Skin epidermis (tissue), 12 donors: ENCODE results near the gene CHKB.
A peak's percentile ranks its signal among the peaks of the same experiment; 100 is the strongest.

Source experiments
- H3K27ac ChIP-seq, 21 experiments: fragments of 200-600 bp; sonication (generic) in 11 of 21; one replicate each; pipeline ENCODE4 v1.5.0; 2020; ENCODE audit warnings: mild to moderate bottlenecking in 3 of 21, inconsistent platforms in 2 of 21, moderate library complexity in 2 of 21
- H3K4me3 ChIP-seq, 7 experiments: fragments of 200-600 bp; sonication (generic) in 2 of 7; one replicate each; pipeline ENCODE4 v1.5.0; 2020; ENCODE audit warnings: inconsistent platforms in 2 of 7, mild to moderate bottlenecking in 2 of 7, moderate library complexity in 1 of 7

The CHKB gene

GRCh38 chr22:50562523-50563412 is 19.9 kb downstream of the CHKB start, which contains the start of gene SYCE3:
SYCE3 (minus strand) TSS chr22:50562919; CDS start chr22:50556405, 6,514 bp downstream.
- Histone ChIP-seq H3K27ac (peak within 1 kb of the TSS in 19 of 21 experiments; percentile 34 to 92 (median 77)), H3K4me3 (peak within 1 kb of the TSS; percentile 47 to 64 (median 52))

GRCh38 chr22:50561401-50562358 is 21.0 kb downstream of the CHKB start:
- Histone ChIP-seq H3K27ac (peak overlapping the region in 2 of 21 experiments; percentile 43 to 53), H3K4me3 (no peak overlapping the region)

- H3K27ac ChIP-seq, result peak overlapping the region in 6 of 21 experiments; percentile 24 to 63 (median 40)
- no peak overlapping the region for H3K4me3 ChIP-seq
Measured at GRCh38 chr22:50560034-50560433, 22.6 kb downstream of the CHKB start.

GRCh38 chr22:50556703-50557102 is 25.9 kb downstream of the CHKB start:
- no peak overlapping the region for H3K4me3 ChIP-seq
- H3K27ac ChIP-seq, result no peak overlapping the region

- H3K27ac ChIP-seq, result no peak overlapping the region
Measured at GRCh38 chr22:50553310-50553709, 29.3 kb downstream of the CHKB start.

GRCh38 chr22:50551160-50551752 is 31.4 kb downstream of the CHKB start:
- Histone ChIP-seq H3K27ac (no peak overlapping the region), H3K4me3 (no peak overlapping the region)

More at GRCh38 chr22:50553310-50553709, 29.3 kb downstream of the CHKB start:
- H3K4me3 ChIP-seq, result no peak overlapping the region

- H3K4me3 ChIP-seq, result no peak overlapping the region
- H3K27ac ChIP-seq, result no peak overlapping the region
Measured at GRCh38 chr22:50550395-50550794, 32.3 kb downstream of the CHKB start.

- peak overlapping the region in 19 of 21 experiments; percentile 13 to 100 (median 75) for H3K27ac ChIP-seq
- H3K4me3 ChIP-seq, result peak overlapping the region; percentile 2 to 41 (median 30)
Measured at GRCh38 chr22:50548921-50549790, 33.5 kb downstream of the CHKB start.

GRCh38 chr22:50548040-50548920 is 34.4 kb downstream of the CHKB start:
- Histone ChIP-seq H3K27ac (peak overlapping the region in 19 of 21 experiments; percentile 13 to 100 (median 75)), H3K4me3 (peak overlapping the region; percentile 2 to 41 (median 30))

GRCh38 chr22:50547263-50547985 is 35.2 kb downstream of the CHKB start:
- peak overlapping the region in 13 of 21 experiments; percentile 30 to 100 (median 89) for H3K27ac ChIP-seq

GRCh38 chr22:50546326-50547262 is 36.1 kb downstream of the CHKB start:
- Histone ChIP-seq H3K27ac (peak overlapping the region in 16 of 21 experiments; percentile 30 to 100 (median 92)), H3K4me3 (peak overlapping the region in 6 of 7 experiments; percentile 2 to 35 (median 10))

More at GRCh38 chr22:50547263-50547985, 35.2 kb downstream of the CHKB start:
- H3K4me3 ChIP-seq, result peak overlapping the region in 6 of 7 experiments; percentile 2 to 35 (median 10)

- Histone ChIP-seq H3K27ac (peak within 1 kb of the TSS; percentile 32 to 100 (median 94)), H3K4me3 (peak within 1 kb of the TSS in 4 of 7 experiments; percentile 4 to 36 (median 26))
Measured at GRCh38 chr22:50545522-50546325, 36.9 kb downstream of the CHKB start, which contains the start of gene KLHDC7B. KLHDC7B (plus strand) TSS chr22:50545899; CDS start chr22:50546244, 345 bp downstream.

GRCh38 chr22:50544746-50545253 is 37.8 kb downstream of the CHKB start:
- H3K4me3 ChIP-seq, result peak overlapping the region in 6 of 7 experiments; percentile 5 to 36 (median 22)
- peak overlapping the region; percentile 38 to 100 (median 94) for H3K27ac ChIP-seq

- Histone ChIP-seq H3K27ac (peak overlapping the region; percentile 38 to 100 (median 94)), H3K4me3 (peak overlapping the region; percentile 5 to 36 (median 23))
Measured at GRCh38 chr22:50544078-50544745, 38.4 kb downstream of the CHKB start.
